HL-60 (cell line): Measurements from ENCODE around the gene RAD18.

ENCODE experiments used
- DNase-seq, 2 experiments: peaks; one replicate each; pipeline ENCODE4 v3.0.0-alpha.2; 2010 to 2020; ENCODE audit warnings: low read depth in 1 of 2, low spot score in 1 of 2
- H3K27ac ChIP-seq: fragments of 250-450 bp; sonication (Bioruptor Pico); replicated peaks from 2 replicates; pipeline ENCODE4 v1.5.1; 2020; ENCODE audit warnings: mild to moderate bottlenecking, moderate library complexity
- H3K27me3 ChIP-seq: fragments of 250-450 bp; sonication (Bioruptor Pico); 2 replicates; pipeline ENCODE4 v1.5.1; 2021; ENCODE audit warnings: mild to moderate bottlenecking, moderate library complexity; ENCODE audit not compliant: insufficient read depth, poor library complexity, severe bottlenecking
- H3K4me3 ChIP-seq: replicated peaks from 2 replicates; pipeline ENCODE4 v1.5.1; 2011; ENCODE audit warnings: mild to moderate bottlenecking, control low read depth, low read length; ENCODE audit not compliant: insufficient read depth
- GABPA ChIP-seq: IDR thresholded peaks from 2 replicates; pipeline ENCODE4 v1.6.1; 2012; ENCODE audit warnings: low read depth
- POLR2AphosphoS5 ChIP-seq: IDR thresholded peaks from 2 replicates; pipeline ENCODE4 v1.6.1; 2012; ENCODE audit warnings: low read depth
- SPI1 ChIP-seq: IDR thresholded peaks from 2 replicates; pipeline ENCODE4 v1.6.1; 2012; ENCODE audit warnings: low read depth, mild to moderate bottlenecking, borderline replicate concordance
- TF ChIP-seq, protein P1 (sequence below): IDR thresholded peaks from one replicate; pipeline ENCODE4 v1.5.1; 2011; ENCODE audit warnings: low read length, control low read depth, inconsistent platforms; ENCODE audit not compliant: insufficient read depth
- TF ChIP-seq, protein P2 (sequence below): IDR thresholded peaks from 2 replicates; pipeline ENCODE4 v1.6.1; 2012; ENCODE audit warnings: low read depth; ENCODE audit not compliant: insufficient replicate concordance

Gene RAD18

DNA sequence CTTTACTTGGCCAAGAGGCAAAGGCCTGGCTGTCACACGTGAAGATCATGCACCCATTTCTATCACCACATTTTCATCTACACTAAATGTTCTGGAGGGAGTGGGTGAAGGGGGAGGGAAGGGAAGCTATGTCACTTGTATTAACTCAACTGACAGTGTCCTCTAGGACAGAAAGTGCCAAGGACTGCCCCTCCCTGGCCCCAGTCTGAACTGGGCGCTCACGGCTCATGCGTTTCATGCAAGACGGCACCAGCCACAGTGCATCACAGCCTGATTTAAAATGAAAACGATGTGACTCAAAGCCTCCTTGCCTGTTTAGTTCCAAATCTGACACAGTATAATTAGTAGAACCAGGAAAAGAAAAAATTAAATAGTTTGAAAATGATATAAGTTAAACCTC, 20.8 kb upstream of the RAD18 start:
- H3K27ac ChIP-seq = no peak overlapping the region

DNA sequence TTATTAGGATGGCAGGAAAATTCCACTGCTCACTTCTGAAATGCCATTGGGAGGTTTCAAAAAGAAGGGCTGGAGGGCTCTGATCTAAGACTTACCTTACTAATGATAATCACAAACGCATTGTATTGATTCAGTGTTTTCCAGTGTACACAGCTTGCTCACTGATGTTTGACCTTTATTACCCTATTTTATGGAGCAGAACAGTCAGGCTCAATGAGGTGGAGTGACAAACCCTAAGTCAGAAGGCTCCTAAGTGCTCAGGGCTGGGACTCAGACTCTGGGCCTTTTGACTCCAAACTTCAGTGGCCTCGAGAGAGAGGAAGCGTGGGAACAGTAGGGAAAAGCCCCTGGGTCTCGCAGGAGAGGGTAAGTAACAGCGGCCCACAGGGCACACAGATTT, 20.3 kb upstream of the RAD18 start:
- no peak overlapping the region for H3K27ac ChIP-seq
- TF ChIP-seq, protein P1, sequence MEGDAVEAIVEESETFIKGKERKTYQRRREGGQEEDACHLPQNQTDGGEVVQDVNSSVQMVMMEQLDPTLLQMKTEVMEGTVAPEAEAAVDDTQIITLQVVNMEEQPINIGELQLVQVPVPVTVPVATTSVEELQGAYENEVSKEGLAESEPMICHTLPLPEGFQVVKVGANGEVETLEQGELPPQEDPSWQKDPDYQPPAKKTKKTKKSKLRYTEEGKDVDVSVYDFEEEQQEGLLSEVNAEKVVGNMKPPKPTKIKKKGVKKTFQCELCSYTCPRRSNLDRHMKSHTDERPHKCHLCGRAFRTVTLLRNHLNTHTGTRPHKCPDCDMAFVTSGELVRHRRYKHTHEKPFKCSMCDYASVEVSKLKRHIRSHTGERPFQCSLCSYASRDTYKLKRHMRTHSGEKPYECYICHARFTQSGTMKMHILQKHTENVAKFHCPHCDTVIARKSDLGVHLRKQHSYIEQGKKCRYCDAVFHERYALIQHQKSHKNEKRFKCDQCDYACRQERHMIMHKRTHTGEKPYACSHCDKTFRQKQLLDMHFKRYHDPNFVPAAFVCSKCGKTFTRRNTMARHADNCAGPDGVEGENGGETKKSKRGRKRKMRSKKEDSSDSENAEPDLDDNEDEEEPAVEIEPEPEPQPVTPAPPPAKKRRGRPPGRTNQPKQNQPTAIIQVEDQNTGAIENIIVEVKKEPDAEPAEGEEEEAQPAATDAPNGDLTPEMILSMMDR = no peak
- no peak for TF ChIP-seq POLR2AphosphoS5
- TF ChIP-seq, protein P2, sequence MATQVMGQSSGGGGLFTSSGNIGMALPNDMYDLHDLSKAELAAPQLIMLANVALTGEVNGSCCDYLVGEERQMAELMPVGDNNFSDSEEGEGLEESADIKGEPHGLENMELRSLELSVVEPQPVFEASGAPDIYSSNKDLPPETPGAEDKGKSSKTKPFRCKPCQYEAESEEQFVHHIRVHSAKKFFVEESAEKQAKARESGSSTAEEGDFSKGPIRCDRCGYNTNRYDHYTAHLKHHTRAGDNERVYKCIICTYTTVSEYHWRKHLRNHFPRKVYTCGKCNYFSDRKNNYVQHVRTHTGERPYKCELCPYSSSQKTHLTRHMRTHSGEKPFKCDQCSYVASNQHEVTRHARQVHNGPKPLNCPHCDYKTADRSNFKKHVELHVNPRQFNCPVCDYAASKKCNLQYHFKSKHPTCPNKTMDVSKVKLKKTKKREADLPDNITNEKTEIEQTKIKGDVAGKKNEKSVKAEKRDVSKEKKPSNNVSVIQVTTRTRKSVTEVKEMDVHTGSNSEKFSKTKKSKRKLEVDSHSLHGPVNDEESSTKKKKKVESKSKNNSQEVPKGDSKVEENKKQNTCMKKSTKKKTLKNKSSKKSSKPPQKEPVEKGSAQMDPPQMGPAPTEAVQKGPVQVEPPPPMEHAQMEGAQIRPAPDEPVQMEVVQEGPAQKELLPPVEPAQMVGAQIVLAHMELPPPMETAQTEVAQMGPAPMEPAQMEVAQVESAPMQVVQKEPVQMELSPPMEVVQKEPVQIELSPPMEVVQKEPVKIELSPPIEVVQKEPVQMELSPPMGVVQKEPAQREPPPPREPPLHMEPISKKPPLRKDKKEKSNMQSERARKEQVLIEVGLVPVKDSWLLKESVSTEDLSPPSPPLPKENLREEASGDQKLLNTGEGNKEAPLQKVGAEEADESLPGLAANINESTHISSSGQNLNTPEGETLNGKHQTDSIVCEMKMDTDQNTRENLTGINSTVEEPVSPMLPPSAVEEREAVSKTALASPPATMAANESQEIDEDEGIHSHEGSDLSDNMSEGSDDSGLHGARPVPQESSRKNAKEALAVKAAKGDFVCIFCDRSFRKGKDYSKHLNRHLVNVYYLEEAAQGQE = no peak
- no peak for TF ChIP-seq GABPA
- no peak for TF ChIP-seq SPI1
- no peak for DNase-seq
- H3K4me3 ChIP-seq = no peak overlapping the region
- no peaks in the 10 kb centered on the region for H3K27me3 ChIP-seq

More for the DNA sequence above, 20.8 kb upstream of the RAD18 start:
- no peak for DNase-seq
- TF ChIP-seq POLR2AphosphoS5 (no peak), SPI1 (no peak), GABPA (no peak)
- TF ChIP-seq, protein P1 = no peak
- TF ChIP-seq, protein P2 = no peak
- H3K4me3 ChIP-seq = no peak overlapping the region
- H3K27me3 ChIP-seq = no peaks in the 10 kb centered on the region

DNA sequence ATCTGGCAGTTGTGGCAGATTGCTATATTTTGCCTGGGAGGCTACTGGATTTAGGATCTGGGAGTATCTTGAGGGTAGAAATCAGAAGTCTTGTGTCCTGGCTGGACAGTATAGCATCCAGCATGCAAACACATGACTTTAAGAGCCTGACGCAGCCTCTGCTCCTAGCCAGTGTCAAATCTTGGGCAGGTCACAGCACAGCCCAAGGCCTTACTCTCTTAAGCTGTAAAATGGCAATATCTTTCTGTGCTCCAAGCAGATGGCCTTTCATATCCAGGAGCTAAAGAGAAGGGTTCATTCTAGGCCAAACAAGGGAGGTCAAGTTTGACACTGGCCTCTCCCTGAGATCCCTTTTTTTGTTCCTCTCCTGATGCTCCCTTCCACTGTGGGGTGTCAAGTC, 19.8 kb upstream of the RAD18 start:
- DNase-seq = no peak
- H3K27me3 ChIP-seq = no peaks in the 10 kb centered on the region
- H3K4me3 ChIP-seq = no peak overlapping the region
- TF ChIP-seq SPI1 = no peak
- TF ChIP-seq, protein P1 = no peak
- H3K27ac ChIP-seq = no peak overlapping the region

DNA sequence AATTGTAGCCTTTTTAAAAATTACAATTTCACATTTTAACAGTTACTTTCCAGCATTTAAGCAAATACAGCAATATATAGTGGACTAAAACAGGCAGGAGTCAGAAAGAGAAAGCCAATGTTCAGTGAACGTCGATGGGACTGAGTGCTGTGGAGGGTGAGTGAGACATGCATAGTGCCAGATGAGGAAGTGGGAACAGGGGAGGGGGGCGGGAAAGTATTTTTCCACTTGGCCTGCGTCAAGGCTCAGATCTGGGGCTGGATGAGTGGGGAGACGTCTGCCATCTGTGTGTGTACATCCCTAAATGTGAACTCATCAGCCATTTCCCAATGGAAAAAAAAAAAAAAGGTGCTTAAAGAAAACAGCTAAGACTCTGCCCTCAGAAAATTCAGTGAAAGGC, 19.2 kb upstream of the RAD18 start:
- Histone ChIP-seq H3K27me3 (no peaks in the 10 kb centered on the region), H3K4me3 (no peak overlapping the region), H3K27ac (no peak overlapping the region)
- DNase-seq = no peak
- TF ChIP-seq, protein P1 = no peak
- TF ChIP-seq, protein P2 = no peak
- TF ChIP-seq GABPA = no peak
- TF ChIP-seq POLR2AphosphoS5 = no peak
- peak; percentile 73 for TF ChIP-seq SPI1
